Measurements from ENCODE around the gene PRG3.

Gene PRG3

DNA sequence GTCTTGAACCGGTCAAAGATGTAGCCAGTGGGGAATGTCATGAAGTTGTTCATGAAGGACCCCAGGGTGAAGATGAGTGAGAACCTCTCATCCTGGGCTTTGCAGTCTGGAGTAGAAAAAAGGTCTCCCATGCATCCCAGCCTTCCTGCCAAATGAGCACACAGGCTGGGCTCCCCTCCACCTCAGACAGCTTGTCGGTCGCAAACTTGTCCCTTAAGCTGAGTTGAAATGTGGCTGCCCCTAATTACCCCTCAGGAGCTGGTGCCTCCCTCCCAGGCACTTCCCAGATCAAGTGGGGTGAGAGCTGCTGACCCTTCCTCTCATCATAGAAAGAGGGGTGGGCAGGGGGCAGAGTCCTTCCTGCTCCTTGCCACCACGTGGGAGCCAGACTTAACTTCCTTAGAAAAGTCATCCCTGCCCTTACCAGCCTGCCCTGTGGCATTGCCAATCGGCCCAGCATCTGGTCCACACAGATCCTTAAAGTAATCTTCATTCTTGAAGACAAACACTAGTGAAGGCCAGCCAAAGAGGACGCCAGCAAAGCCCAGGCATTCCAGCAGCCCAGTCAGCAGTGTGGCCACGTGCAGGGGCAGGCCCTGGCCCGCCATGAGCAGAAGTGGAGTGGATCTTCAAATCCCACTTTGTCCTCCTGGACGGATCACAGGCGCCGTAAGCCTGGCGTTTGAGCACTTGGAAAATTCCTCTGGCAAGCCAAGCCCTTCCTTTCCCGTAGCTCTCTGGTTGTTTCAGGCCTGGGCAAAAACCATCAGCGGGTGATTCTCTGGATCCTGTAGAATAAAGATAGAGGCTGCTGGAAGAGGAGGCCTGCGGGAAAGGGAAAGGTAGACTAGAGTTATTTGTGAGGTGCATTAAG is 44.9 kb upstream of the PRG3 start:
- FAIRE-seq (no peak), DNase-seq (ENCODE audit: insufficient read length, low spot score) (no peak)
- TF ChIP-seq, protein P1, sequence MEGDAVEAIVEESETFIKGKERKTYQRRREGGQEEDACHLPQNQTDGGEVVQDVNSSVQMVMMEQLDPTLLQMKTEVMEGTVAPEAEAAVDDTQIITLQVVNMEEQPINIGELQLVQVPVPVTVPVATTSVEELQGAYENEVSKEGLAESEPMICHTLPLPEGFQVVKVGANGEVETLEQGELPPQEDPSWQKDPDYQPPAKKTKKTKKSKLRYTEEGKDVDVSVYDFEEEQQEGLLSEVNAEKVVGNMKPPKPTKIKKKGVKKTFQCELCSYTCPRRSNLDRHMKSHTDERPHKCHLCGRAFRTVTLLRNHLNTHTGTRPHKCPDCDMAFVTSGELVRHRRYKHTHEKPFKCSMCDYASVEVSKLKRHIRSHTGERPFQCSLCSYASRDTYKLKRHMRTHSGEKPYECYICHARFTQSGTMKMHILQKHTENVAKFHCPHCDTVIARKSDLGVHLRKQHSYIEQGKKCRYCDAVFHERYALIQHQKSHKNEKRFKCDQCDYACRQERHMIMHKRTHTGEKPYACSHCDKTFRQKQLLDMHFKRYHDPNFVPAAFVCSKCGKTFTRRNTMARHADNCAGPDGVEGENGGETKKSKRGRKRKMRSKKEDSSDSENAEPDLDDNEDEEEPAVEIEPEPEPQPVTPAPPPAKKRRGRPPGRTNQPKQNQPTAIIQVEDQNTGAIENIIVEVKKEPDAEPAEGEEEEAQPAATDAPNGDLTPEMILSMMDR (IDR thresholded peaks at IDR 0.05; ENCODE audit: insufficient read depth, missing control alignments) = no peak

GRCh38 chr11:57424792-57425564 is 44.0 kb upstream of the PRG3 start:
- FAIRE-seq (no peak), DNase-seq (ENCODE audit: insufficient read length, low spot score) (no peak)
- TF ChIP-seq, protein P1 (IDR thresholded peaks at IDR 0.05; ENCODE audit: insufficient read depth, missing control alignments) = no peak

- TF ChIP-seq, protein P1 (IDR thresholded peaks at IDR 0.05; ENCODE audit: insufficient read depth, missing control alignments) = no peak
- no peak for FAIRE-seq
Measured at GRCh38 chr11:57424137-57424791, 43.3 kb upstream of the PRG3 start.

DNA sequence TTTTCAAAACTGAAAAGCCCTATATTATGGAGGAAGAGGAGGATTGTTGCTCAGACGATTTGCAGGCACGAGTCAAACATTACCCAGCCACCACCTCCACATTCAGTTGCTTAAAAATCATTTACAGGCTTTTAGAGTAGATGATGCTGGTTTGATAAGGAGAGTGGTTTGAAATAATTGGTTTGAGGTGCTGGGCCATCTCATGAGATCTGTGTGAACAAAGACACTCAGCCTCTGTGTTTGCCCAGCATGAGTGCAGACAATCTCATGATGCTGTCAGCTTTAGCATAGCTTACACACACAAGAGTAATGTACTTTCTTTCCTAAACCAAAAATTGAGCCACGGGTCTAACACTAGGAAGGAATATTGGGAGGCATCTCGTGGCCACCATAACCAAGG is 41.7 kb upstream of the PRG3 start:
- no peak for FAIRE-seq
- DNase-seq (ENCODE audit: insufficient read length, low spot score) = no peak
- TF ChIP-seq, protein P1 (IDR thresholded peaks at IDR 0.05; ENCODE audit: insufficient read depth, missing control alignments) = no peak

More at GRCh38 chr11:57424137-57424791, 43.3 kb upstream of the PRG3 start:
- no peak for DNase-seq (ENCODE audit: insufficient read length, low spot score)

DNA sequence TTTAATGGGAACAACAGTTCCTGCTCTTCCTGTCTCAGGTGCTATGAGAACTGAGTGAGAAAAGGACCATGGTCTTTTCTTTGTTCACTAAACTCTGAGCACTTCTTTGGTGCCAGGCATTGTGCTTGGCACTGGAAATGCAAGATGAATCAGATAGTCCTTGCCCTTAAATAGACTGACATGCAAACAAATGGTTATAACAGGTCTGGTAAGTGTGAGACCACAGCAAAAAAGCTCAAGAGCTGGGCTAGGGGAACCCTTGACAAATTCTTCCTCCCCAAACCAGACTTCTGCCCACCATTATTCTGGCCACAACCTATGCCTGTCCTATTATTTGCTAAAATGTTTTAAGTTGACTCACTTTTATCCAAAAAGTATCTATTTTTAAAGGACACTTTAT is 40.9 kb upstream of the PRG3 start:
- DNase-seq (ENCODE audit: insufficient read length, low spot score) (no peak), FAIRE-seq (no peak)
- TF ChIP-seq, protein P1 (IDR thresholded peaks at IDR 0.05; ENCODE audit: insufficient read depth, missing control alignments) = no peak

DNA sequence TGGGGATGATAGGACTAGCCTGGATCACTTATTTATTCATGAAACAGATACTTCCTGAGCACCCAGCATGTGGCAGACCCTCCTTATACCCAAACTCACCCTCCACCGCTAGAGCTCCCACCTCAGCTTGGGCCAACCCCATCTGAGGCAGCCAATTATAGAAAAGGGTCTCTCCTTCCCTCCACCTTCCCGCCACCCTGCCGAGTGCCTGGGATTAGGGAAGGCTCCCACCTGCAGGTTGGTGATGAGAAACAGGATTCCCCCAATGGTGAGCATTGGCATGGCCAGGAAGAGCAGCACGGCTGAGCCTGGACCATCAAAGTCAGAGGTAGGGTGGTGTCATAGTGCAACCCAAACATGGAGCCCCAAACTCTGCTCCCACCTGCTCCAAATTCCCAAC is 40.1 kb upstream of the PRG3 start:
- TF ChIP-seq, protein P1 (IDR thresholded peaks at IDR 0.05; ENCODE audit: insufficient read depth, missing control alignments) = no peak
- no peak for FAIRE-seq
- DNase-seq (ENCODE audit: insufficient read length, low spot score) = no peak

Data from D721Med (cell line).